HFF-Myc (cell line): ENCODE results near the gene DCBLD2.

Experiments used
- DNase-seq: peaks from one replicate; pipeline ENCODE4 v3.0.0-alpha.2; 2011; ENCODE audit warnings: low read depth; ENCODE audit errors: extremely low read depth
- H3K4me3 ChIP-seq: replicated peaks from 2 replicates; pipeline ENCODE4 v1.5.1; 2011; ENCODE audit warnings: low read depth, mild to moderate bottlenecking, control low read depth, low read length
- CTCF ChIP-seq: IDR thresholded peaks from 2 replicates; pipeline ENCODE4 v1.5.1; 2012; ENCODE audit warnings: mild to moderate bottlenecking, low read depth, low read length, control low read depth; ENCODE audit errors: missing control alignments

Gene DCBLD2

GRCh38 chr3:98817547-98818041 lies 83.9 kb downstream of the DCBLD2 start:
- H3K4me3 ChIP-seq: no peak overlapping the region
- peak; percentile 42 for TF ChIP-seq CTCF
- peak; percentile 35 for DNase-seq

- TF ChIP-seq CTCF: no peak
- DNase-seq: no peak
- H3K4me3 ChIP-seq: no peak overlapping the region
These were observed 86.6 kb downstream of the DCBLD2 start for GRCh38 chr3:98814817-98815420.

- peak; percentile 27 for TF ChIP-seq CTCF
- no peak overlapping the region for H3K4me3 ChIP-seq
- DNase-seq: no peak
These were observed 88.6 kb downstream of the DCBLD2 start for GRCh38 chr3:98812851-98813374.

GRCh38 chr3:98811048-98811447 lies 90.4 kb downstream of the DCBLD2 start:
- TF ChIP-seq CTCF: no peak
- H3K4me3 ChIP-seq: no peak overlapping the region
- DNase-seq: no peak

GRCh38 chr3:98809557-98809956 lies 91.9 kb downstream of the DCBLD2 start:
- no peak for DNase-seq
- TF ChIP-seq CTCF: no peak
- H3K4me3 ChIP-seq: no peak overlapping the region

GRCh38 chr3:98808071-98808470 lies 93.4 kb downstream of the DCBLD2 start:
- H3K4me3 ChIP-seq: no peak overlapping the region
- DNase-seq: no peak
- TF ChIP-seq CTCF: no peak
